ENCODE results near the gene CA12.

CA12 gene

GRCh38 chr15:63401714-63402497 lies 20.3 kb upstream of the CA12 start:
- TF ChIP-seq CTCF (IDR thresholded peaks at IDR 0.05; ENCODE audit: extremely low read depth, missing control alignments): no peak
- no peak for DNase-seq (ENCODE audit: low spot score)

DNA sequence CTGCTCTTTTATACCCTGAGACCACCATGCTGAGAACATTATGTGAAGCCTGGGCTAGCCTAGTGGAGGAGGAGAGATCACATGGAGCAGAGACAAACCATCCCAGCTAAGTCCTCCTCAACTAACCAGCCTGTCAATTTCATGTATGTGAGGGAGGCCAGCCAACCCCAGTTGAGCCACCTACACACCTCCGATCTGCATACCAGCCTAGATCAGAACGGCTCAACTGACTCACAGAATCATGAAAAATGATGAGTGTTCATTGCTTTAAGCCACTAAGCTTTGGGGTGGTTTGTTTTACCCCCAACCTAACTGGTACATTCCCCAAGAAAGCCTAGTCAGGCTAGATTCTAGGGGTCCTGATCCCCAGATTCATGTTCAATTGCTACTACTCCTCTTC lies 19.4 kb upstream of the CA12 start:
- TF ChIP-seq CTCF (IDR thresholded peaks at IDR 0.05; ENCODE audit: extremely low read depth, missing control alignments): no peak
- DNase-seq (ENCODE audit: low spot score): no peak

GRCh38 chr15:63398456-63398855 lies 16.8 kb upstream of the CA12 start:
- DNase-seq (ENCODE audit: low spot score): no peak
- TF ChIP-seq CTCF (IDR thresholded peaks at IDR 0.05; ENCODE audit: extremely low read depth, missing control alignments): no peak

DNA sequence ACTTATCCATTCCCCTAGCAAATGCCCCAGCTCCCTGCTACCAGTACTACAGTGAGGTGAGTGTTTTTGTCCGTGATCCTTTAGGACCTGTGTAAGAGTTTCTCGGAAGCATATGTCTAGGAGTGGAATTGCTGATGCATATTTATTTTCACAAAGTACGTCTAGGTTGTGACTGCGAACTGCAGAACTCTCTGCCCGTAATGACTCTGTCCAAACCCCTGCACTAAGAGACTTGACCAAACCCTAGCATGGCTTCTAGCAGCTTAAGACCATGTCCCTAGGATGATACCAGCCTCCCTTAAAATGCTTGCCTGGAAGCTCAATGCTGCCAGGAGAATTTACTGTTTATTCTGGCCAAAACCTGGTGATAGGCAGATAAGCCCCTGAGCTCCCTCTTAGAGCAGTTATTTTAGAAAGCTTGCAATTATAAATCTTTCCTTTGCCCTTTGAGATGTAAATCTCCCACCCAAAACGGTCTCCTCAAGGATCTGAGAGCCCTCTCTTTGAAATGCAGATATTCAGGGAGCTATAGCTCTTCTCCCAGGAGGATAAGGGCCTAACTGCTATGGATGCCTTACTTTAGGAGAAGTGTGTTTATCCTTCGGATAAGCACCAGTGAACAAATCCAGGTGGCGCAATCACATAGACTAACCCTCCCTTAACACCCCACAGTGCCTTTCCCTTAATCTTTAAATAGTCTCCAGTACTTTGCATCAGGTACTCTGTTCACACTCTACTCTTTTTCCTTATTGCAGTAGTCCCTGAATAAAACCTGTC lies 14.7 kb upstream of the CA12 start:
- no peak for DNase-seq (ENCODE audit: low spot score)
- TF ChIP-seq CTCF (IDR thresholded peaks at IDR 0.05; ENCODE audit: extremely low read depth, missing control alignments): no peak

DNA sequence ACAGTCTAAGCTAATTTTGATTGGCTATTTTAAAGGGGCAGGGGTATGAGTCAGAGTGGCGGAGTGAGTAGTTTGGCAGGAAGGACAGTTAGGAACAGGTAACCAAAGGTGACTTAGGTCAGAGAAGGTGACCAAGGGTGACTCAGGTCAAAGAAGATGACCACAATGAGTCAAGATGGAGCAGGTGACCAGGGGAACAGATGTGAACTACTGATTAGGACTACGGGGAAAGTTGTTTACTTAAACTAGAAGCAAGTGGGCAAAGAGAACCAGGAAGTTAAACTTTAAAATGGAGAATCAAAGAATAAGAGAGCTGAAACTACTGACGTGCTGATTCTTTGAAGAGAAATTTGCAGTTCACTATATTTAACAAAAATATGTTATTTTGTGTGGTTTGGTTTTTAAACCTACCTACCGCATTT lies 14.1 kb upstream of the CA12 start:
- no peak for TF ChIP-seq CTCF (IDR thresholded peaks at IDR 0.05; ENCODE audit: extremely low read depth, missing control alignments)
- no peak for DNase-seq (ENCODE audit: low spot score)

GRCh38 chr15:63392361-63393009 lies 10.8 kb upstream of the CA12 start:
- DNase-seq (ENCODE audit: low spot score): no peak
- TF ChIP-seq CTCF (IDR thresholded peaks at IDR 0.05; ENCODE audit: extremely low read depth, missing control alignments): no peak

All from GM20000 (cell line).